GM23338 (cell line): ENCODE data around the gene GUCY1A2. TPM values are rescaled to one million over a fixed set of nuclear protein-coding genes. Genes with fewer than 3 reads are reported as not detected.

ENCODE experiments used
- ATAC-seq: fragments of 200-7000 bp; cut with Tn5 transposase; 3 replicates; pipeline ENCODE4 v1.9.1; 2020
- DNase-seq: peaks from one replicate; pipeline ENCODE4 v3.0.0-alpha.2; 2015; ENCODE audit warnings: low spot score
- H2AFZ ChIP-seq: fragments of 200-600 bp; sonication (generic); 2 replicates; pipeline ENCODE4 v1.8.0; 2016; ENCODE audit warnings: antibody characterized with exemption, mild to moderate bottlenecking, moderate library complexity
- H3F3A ChIP-seq: fragments of 200-600 bp; sonication (generic); replicated peaks from 2 replicates; pipeline ENCODE4 v1.8.0; 2017; ENCODE audit warnings: antibody characterized with exemption, mixed run types, low read depth
- H3K27ac ChIP-seq: fragments of 200-600 bp; sonication (generic); 2 replicates; pipeline ENCODE4 v1.6.1; 2016; ENCODE audit warnings: low read depth
- H3K27me3 ChIP-seq: fragments of 200-600 bp; sonication (generic); 2 replicates; pipeline ENCODE4 v1.8.0; 2016; ENCODE audit warnings: mild to moderate bottlenecking, mixed run types, moderate library complexity; ENCODE audit not compliant: insufficient read depth
- H3K36me3 ChIP-seq: fragments of 200-600 bp; sonication (generic); 2 replicates; pipeline ENCODE4 v1.8.0; 2016; ENCODE audit warnings: mild to moderate bottlenecking; ENCODE audit not compliant: insufficient read depth
- H3K4me1 ChIP-seq: fragments of 200-600 bp; sonication (generic); 2 replicates; pipeline ENCODE4 v1.8.0; 2016; ENCODE audit warnings: mild to moderate bottlenecking, moderate library complexity; ENCODE audit not compliant: insufficient read depth
- H3K4me2 ChIP-seq: fragments of 200-600 bp; sonication (generic); 2 replicates; pipeline ENCODE4 v1.7.1; 2017; ENCODE audit warnings: mixed run types
- H3K4me3 ChIP-seq: fragments of 200-600 bp; sonication (generic); 2 replicates; pipeline ENCODE4 v1.6.1; 2016; ENCODE audit warnings: mixed run types
- H3K79me2 ChIP-seq: fragments of 200-600 bp; sonication (generic); replicated peaks from 2 replicates; pipeline ENCODE4 v1.8.0; 2017; ENCODE audit warnings: mild to moderate bottlenecking; ENCODE audit not compliant: insufficient read depth
- H3K9me2 ChIP-seq: fragments of 200-600 bp; sonication (generic); 2 replicates; pipeline ENCODE4 v1.8.0; 2017; ENCODE audit not compliant: insufficient read depth
- H4K20me1 ChIP-seq: fragments of 200-600 bp; sonication (generic); replicated peaks from 2 replicates; pipeline ENCODE4 v1.8.0; 2017; ENCODE audit warnings: mild to moderate bottlenecking; ENCODE audit not compliant: insufficient read depth
- H3K27ac Mint-ChIP-seq: 2 replicates; pipeline ENCODE4 v1.8.0; 2020; ENCODE audit warnings: inconsistent platforms, mild to moderate bottlenecking, moderate library complexity, mixed read lengths
- H3K27me3 Mint-ChIP-seq: 3 replicates; pipeline ENCODE4 v1.8.0; 2022; ENCODE audit warnings: low read depth, mild to moderate bottlenecking, moderate library complexity, mixed read lengths, inconsistent platforms; ENCODE audit not compliant: insufficient read depth, poor library complexity
- H3K36me3 Mint-ChIP-seq: 3 replicates; pipeline ENCODE4 v1.8.0; 2021; ENCODE audit warnings: low read depth, mild to moderate bottlenecking, inconsistent platforms, moderate library complexity, mixed read lengths
- H3K4me1 Mint-ChIP-seq: 3 replicates; pipeline ENCODE4 v1.8.0; 2020; ENCODE audit warnings: mild to moderate bottlenecking, inconsistent platforms, mixed read lengths
- H3K4me3 Mint-ChIP-seq: 3 replicates; pipeline ENCODE4 v1.8.0; 2021; ENCODE audit warnings: moderate library complexity, mild to moderate bottlenecking, inconsistent platforms, mixed read lengths
- H3K9me3 Mint-ChIP-seq: 3 replicates; pipeline ENCODE4 v1.8.0; 2020; ENCODE audit warnings: moderate library complexity, mild to moderate bottlenecking, inconsistent platforms, mixed read lengths
- CREB1 ChIP-seq: fragments of 250-450 bp; sonication (Bioruptor Pico); IDR thresholded peaks from 2 replicates; pipeline ENCODE4 v1.5.0; 2020; ENCODE audit warnings: low read depth, mild to moderate bottlenecking, moderate library complexity
- CTCF ChIP-seq, 2 experiments: fragments of 200-600 bp in 1 of 2; sonication (generic) in 1 of 2; conservative IDR thresholded peaks; 2 replicates each; pipeline versions ENCODE4 v1.5.1 to v1.6.1; 2016 to 2017; ENCODE audit warnings: antibody characterized with exemption in 2 of 2, low read depth in 2 of 2, mild to moderate bottlenecking in 2 of 2, moderate library complexity in 1 of 2
- EZH2 ChIP-seq: fragments of 200-600 bp; sonication (generic); IDR thresholded peaks from one replicate; pipeline ENCODE4 v1.8.0; 2017; ENCODE audit warnings: antibody characterized with exemption, mild to moderate bottlenecking, low read depth; ENCODE audit not compliant: unreplicated experiment
- JUNB ChIP-seq: IDR thresholded peaks from one replicate; pipeline ENCODE4 v1.6.1; 2016; ENCODE audit warnings: antibody characterized with exemption; ENCODE audit not compliant: unreplicated experiment
- NANOG ChIP-seq: IDR thresholded peaks from 2 replicates; pipeline ENCODE4 v1.6.1; 2016; ENCODE audit warnings: antibody characterized with exemption, borderline replicate concordance
- POLR2AphosphoS5 ChIP-seq: IDR thresholded peaks from 2 replicates; pipeline ENCODE4 v1.6.1; 2016; ENCODE audit warnings: antibody characterized with exemption, low read depth
- STAT1 ChIP-seq: IDR thresholded peaks from one replicate; pipeline ENCODE4 v1.6.1; 2016; ENCODE audit warnings: antibody characterized with exemption; ENCODE audit not compliant: unreplicated experiment
- ZNF114 ChIP-seq: fragments of 250-450 bp; sonication (Bioruptor Pico); IDR thresholded peaks from 2 replicates; pipeline ENCODE4 v1.5.0; 2020; ENCODE audit warnings: mild to moderate bottlenecking, moderate library complexity
- ZNF331 ChIP-seq: fragments of 250-450 bp; sonication (Bioruptor Pico); IDR thresholded peaks from 2 replicates; pipeline ENCODE4 v1.5.0; 2020; ENCODE audit warnings: low read depth, mild to moderate bottlenecking, moderate library complexity
- polyA plus RNA-seq: library from polyadenylated mRNA; unstranded; fragments of >200 nt; fragmentation: Nextera tagmentation; extraction: Ambion mirVana; gene quantifications from 2 replicates; pipeline ENCODE4 v1.2.1, GENCODE V29; 2016
- total RNA-seq: library from RNA; depleted of rRNA; stranded (reverse); fragments of >200 nt; shearing (Covaris generic); gene quantifications from 2 replicates; pipeline ENCODE4 v1.2.3, GENCODE V29; 2014
- TF ChIP-seq, protein P1 (sequence below): fragments of 250-450 bp; sonication (Bioruptor Pico); IDR thresholded peaks from 2 replicates; pipeline ENCODE4 v1.5.0; 2020; ENCODE audit warnings: mild to moderate bottlenecking, moderate library complexity
- TF ChIP-seq, protein P2 (sequence below): IDR thresholded peaks from 2 replicates; pipeline ENCODE4 v1.6.1; 2016; ENCODE audit warnings: antibody characterized with exemption

Gene GUCY1A2
- total and polyA plus RNA-seq, 2 experiments from 2014 or later = 0.36 to 1.4 TPM

- TF ChIP-seq, protein P1, sequence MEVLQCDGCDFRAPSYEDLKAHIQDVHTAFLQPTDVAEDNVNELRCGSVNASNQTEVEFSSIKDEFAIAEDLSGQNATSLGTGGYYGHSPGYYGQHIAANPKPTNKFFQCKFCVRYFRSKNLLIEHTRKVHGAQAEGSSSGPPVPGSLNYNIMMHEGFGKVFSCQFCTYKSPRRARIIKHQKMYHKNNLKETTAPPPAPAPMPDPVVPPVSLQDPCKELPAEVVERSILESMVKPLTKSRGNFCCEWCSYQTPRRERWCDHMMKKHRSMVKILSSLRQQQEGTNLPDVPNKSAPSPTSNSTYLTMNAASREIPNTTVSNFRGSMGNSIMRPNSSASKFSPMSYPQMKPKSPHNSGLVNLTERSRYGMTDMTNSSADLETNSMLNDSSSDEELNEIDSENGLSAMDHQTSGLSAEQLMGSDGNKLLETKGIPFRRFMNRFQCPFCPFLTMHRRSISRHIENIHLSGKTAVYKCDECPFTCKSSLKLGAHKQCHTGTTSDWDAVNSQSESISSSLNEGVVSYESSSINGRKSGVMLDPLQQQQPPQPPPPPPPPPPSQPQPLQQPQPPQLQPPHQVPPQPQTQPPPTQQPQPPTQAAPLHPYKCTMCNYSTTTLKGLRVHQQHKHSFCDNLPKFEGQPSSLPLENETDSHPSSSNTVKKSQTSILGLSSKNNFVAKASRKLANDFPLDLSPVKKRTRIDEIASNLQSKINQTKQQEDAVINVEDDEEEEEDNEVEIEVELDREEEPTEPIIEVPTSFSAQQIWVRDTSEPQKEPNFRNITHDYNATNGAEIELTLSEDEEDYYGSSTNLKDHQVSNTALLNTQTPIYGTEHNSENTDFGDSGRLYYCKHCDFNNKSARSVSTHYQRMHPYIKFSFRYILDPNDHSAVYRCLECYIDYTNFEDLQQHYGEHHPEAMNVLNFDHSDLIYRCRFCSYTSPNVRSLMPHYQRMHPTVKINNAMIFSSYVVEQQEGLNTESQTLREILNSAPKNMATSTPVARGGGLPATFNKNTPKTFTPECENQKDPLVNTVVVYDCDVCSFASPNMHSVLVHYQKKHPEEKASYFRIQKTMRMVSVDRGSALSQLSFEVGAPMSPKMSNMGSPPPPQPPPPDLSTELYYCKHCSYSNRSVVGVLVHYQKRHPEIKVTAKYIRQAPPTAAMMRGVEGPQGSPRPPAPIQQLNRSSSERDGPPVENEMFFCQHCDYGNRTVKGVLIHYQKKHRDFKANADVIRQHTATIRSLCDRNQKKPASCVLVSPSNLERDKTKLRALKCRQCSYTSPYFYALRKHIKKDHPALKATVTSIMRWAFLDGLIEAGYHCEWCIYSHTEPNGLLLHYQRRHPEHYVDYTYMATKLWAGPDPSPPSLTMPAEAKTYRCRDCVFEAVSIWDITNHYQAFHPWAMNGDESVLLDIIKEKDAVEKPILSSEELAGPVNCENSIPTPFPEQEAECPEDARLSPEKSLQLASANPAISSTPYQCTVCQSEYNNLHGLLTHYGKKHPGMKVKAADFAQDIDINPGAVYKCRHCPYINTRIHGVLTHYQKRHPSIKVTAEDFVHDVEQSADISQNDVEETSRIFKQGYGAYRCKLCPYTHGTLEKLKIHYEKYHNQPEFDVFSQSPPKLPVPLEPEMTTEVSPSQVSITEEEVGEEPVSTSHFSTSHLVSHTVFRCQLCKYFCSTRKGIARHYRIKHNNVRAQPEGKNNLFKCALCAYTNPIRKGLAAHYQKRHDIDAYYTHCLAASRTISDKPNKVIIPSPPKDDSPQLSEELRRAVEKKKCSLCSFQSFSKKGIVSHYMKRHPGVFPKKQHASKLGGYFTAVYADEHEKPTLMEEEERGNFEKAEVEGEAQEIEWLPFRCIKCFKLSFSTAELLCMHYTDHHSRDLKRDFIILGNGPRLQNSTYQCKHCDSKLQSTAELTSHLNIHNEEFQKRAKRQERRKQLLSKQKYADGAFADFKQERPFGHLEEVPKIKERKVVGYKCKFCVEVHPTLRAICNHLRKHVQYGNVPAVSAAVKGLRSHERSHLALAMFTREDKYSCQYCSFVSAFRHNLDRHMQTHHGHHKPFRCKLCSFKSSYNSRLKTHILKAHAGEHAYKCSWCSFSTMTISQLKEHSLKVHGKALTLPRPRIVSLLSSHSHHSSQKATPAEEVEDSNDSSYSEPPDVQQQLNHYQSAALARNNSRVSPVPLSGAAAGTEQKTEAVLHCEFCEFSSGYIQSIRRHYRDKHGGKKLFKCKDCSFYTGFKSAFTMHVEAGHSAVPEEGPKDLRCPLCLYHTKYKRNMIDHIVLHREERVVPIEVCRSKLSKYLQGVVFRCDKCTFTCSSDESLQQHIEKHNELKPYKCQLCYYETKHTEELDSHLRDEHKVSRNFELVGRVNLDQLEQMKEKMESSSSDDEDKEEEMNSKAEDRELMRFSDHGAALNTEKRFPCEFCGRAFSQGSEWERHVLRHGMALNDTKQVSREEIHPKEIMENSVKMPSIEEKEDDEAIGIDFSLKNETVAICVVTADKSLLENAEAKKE (CRISPR knock-in tag) = no peak
- TF ChIP-seq ZNF114 (CRISPR knock-in tag) (no peak), ZNF331 (CRISPR knock-in tag) (no peak), NANOG (no peak), STAT1 (no peak)
Measured at GRCh38 chr11:106998116-106998915, 20.0 kb downstream of the GUCY1A2 start (continued).

DNA sequence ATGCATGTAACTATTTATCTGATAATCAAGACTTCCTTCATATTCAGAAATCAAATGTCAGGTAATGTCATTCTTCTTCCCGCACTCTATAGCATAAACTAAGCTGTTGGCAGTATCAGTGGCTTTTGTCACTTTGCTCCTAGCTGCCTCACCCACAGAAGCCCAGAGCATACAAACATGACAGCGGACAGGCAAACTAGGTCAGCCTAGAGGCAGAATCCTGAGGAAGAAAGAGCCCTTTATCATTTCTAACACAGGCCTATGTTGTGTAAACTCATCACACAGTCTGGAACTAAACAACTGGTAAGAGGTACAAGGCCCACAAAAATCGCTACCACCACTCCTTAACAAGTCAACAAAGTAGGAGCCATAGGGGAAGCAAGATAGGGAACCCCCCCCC lies 21.0 kb downstream of the GUCY1A2 start:
- no peak overlapping the region for H2AFZ ChIP-seq
- H3K36me3 ChIP-seq = no peaks in the 10 kb centered on the region
- H3K27me3 ChIP-seq = no peaks in the 10 kb centered on the region
- ATAC-seq (no peak), DNase-seq (no peak)
- H3K4me1 ChIP-seq = no peaks in the 10 kb centered on the region
- Mint-ChIP-seq H3K27ac (no peak overlapping the region), H3K36me3 (no peaks in the 10 kb centered on the region), H3K4me3 (no peak overlapping the region), H3K27me3 (no peaks in the 10 kb centered on the region), H3K9me3 (no peaks in the 10 kb centered on the region), H3K4me1 (peaks cover 5% of the 10 kb centered on the region)
- H3K27ac ChIP-seq = no peak overlapping the region
- H3F3A ChIP-seq = no peaks in the 10 kb centered on the region
- H3K79me2 ChIP-seq = no peaks in the 10 kb centered on the region
- H3K4me3 ChIP-seq = no peak overlapping the region
- no peaks in the 10 kb centered on the region for H3K9me2 ChIP-seq
- no peaks in the 10 kb centered on the region for H4K20me1 ChIP-seq
- no peak overlapping the region for H3K4me2 ChIP-seq
- no peak for TF ChIP-seq POLR2AphosphoS5
- no peak for TF ChIP-seq CTCF (conservative IDR thresholded peaks at IDR 0.05; ENCODE audit: low read depth in 2 of 2)
- TF ChIP-seq, protein P2, sequence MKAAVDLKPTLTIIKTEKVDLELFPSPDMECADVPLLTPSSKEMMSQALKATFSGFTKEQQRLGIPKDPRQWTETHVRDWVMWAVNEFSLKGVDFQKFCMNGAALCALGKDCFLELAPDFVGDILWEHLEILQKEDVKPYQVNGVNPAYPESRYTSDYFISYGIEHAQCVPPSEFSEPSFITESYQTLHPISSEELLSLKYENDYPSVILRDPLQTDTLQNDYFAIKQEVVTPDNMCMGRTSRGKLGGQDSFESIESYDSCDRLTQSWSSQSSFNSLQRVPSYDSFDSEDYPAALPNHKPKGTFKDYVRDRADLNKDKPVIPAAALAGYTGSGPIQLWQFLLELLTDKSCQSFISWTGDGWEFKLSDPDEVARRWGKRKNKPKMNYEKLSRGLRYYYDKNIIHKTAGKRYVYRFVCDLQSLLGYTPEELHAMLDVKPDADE = no peak
- no peak for TF ChIP-seq ZNF114 (CRISPR knock-in tag)
- no peak for TF ChIP-seq CREB1
- TF ChIP-seq EZH2 = no peak
- TF ChIP-seq NANOG = no peak
- no peak for TF ChIP-seq JUNB
